HCT116 (cell line): ENCODE measurements around the gene MSRB3. TPM values are rescaled to one million over a fixed set of nuclear protein-coding genes. Genes with fewer than 3 reads are reported as not detected.
A peak's percentile ranks its signal among the peaks of the same experiment; 100 is the strongest.

Experiments
- ATAC-seq: fragments of 200-7000 bp; cut with Tn5 transposase; 2 replicates; pipeline ENCODE4 v1.9.1; 2020; ENCODE audit warnings: mild to moderate bottlenecking, moderate library complexity
- BruUV-seq: library from RNA; stranded (reverse); fragments of 400-500 nt; replicated peaks from 2 replicates; lab custom pipeline; 2021; lab: Mats Ljungman, UMichigan
- CTCF ChIA-PET: fragments of 300-600 bp; sonication (Branson Sonifier 250); formaldehyde crosslinking; loops from one replicate; lab custom pipeline; 2021; ENCODE audit warnings: antibody characterized with exemption; lab: Charles Lee
- POLR2A ChIA-PET: fragments of 300-600, 350-600 bp; sonication (Branson Sonifier 250); formaldehyde crosslinking; loops from one replicate; lab custom pipeline; 2021; ENCODE audit warnings: antibody characterized with exemption; lab: Charles Lee
- RAD21 ChIA-PET, 2 experiments: fragments of 300-600 bp; sonication (Branson Sonifier 250); formaldehyde crosslinking; loops; one replicate each; lab custom pipeline; 2023; ENCODE audit warnings: low total read pairs in 2 of 2; ENCODE audit not compliant: uncharacterized antibody in 2 of 2, unreplicated experiment in 2 of 2, low non-redundant PET in 1 of 2; lab: Charles Lee
- DNase-seq: peaks from one replicate; pipeline ENCODE4 v3.0.0-alpha.2; 2010; ENCODE audit warnings: low read depth, low spot score
- H2AFZ ChIP-seq: fragments of 200-600 bp; shearing (Covaris generic), sonication (generic); 2 replicates; pipeline ENCODE4 v1.6.1; 2017; ENCODE audit warnings: low read depth, mixed run types, mixed read lengths, antibody characterized with exemption, low read length; ENCODE audit not compliant: poor library complexity, severe bottlenecking
- H3K27ac ChIP-seq: 2 replicates; pipeline ENCODE4 v1.5.1; 2012; ENCODE audit warnings: low read depth, low read length
- H3K27me3 ChIP-seq: fragments of 200-600 bp; sonication (generic); 2 replicates; pipeline ENCODE4 v1.6.1; 2016; ENCODE audit warnings: mixed run types, low read length, mixed read lengths; ENCODE audit not compliant: insufficient read depth
- H3K36me3 ChIP-seq, 2 experiments: fragments of 200-500 bp in 1 of 2; fragments of 200-600 bp in 1 of 2; sonication (Bioruptor generic) in 1 of 2; sonication (generic) in 1 of 2; 2 replicates each; pipeline versions ENCODE4 v1.5.1 to v1.6.1; 2014 to 2016; ENCODE audit warnings: low read length in 2 of 2, inconsistent platforms in 1 of 2, mixed read lengths in 1 of 2, mixed run types in 1 of 2; ENCODE audit not compliant: insufficient read depth in 2 of 2, control insufficient read depth in 1 of 2
- H3K4me1 ChIP-seq, 2 experiments: fragments of 200-600 bp in 1 of 2; sonication (generic) in 1 of 2; 2 replicates each; pipeline versions ENCODE4 v1.5.1 to v1.6.1; 2012 to 2017; ENCODE audit warnings: low read length in 2 of 2, inconsistent platforms in 1 of 2, mild to moderate bottlenecking in 1 of 2, mixed read lengths in 1 of 2, mixed run types in 1 of 2, moderate library complexity in 1 of 2; ENCODE audit not compliant: insufficient read depth in 2 of 2, control insufficient read depth in 1 of 2
- H3K4me2 ChIP-seq: fragments of 200-600 bp; sonication (generic); 2 replicates; pipeline ENCODE4 v1.6.1; 2017; ENCODE audit warnings: mixed run types, low read length, mixed read lengths
- H3K4me3 ChIP-seq, 2 experiments: fragments of 200-600 bp in 1 of 2; sonication (generic) in 1 of 2; replicated peaks in 1 of 2; 2 replicates each; pipeline ENCODE4 v1.5.1; 2011 to 2016; ENCODE audit warnings: low read length in 2 of 2, control low read depth in 1 of 2, low read depth in 1 of 2, mild to moderate bottlenecking in 1 of 2, mixed read lengths in 1 of 2, mixed run types in 1 of 2
- H3K79me2 ChIP-seq: fragments of 200-600 bp; sonication (generic); 2 replicates; pipeline ENCODE4 v1.6.1; 2017; ENCODE audit warnings: mild to moderate bottlenecking, mixed run types, low read length, moderate library complexity, mixed read lengths; ENCODE audit not compliant: insufficient read depth
- H3K9ac ChIP-seq: fragments of 200-600 bp; sonication (generic); 2 replicates; pipeline ENCODE4 v1.6.1; 2016; ENCODE audit warnings: low read length, mixed read lengths
- H3K9me2 ChIP-seq: fragments of 200-600 bp; sonication (generic), shearing (Covaris generic); 2 replicates; pipeline ENCODE4 v1.6.1; 2017; ENCODE audit warnings: mixed run types, mild to moderate bottlenecking, moderate library complexity; ENCODE audit not compliant: insufficient read depth
- H3K9me3 ChIP-seq, 2 experiments: fragments of 200-500 bp in 1 of 2; fragments of 200-600 bp in 1 of 2; sonication (Bioruptor generic) in 1 of 2; sonication (generic) in 1 of 2; 2 replicates each; pipeline ENCODE4 v1.6.1; 2014 to 2017; ENCODE audit warnings: low read length in 2 of 2, mixed read lengths in 2 of 2, inconsistent platforms in 1 of 2, low read depth in 1 of 2, mild to moderate bottlenecking in 1 of 2, mixed run types in 1 of 2, moderate library complexity in 1 of 2; ENCODE audit not compliant: control insufficient read depth in 1 of 2, insufficient read depth in 1 of 2
- H4K20me1 ChIP-seq: fragments of 200-600 bp; sonication (generic), shearing (Covaris generic); 2 replicates; pipeline ENCODE4 v1.6.1; 2017; ENCODE audit warnings: mixed run types, mild to moderate bottlenecking, moderate library complexity; ENCODE audit not compliant: insufficient read depth
- ATF3 ChIP-seq: IDR thresholded peaks from 2 replicates; pipeline ENCODE4 v1.6.1; 2012
- CEBPB ChIP-seq: IDR thresholded peaks from 2 replicates; pipeline ENCODE4 v1.6.1; 2012; ENCODE audit warnings: low read depth
- CTCF ChIP-seq, 3 experiments: fragments of 200-600 bp in 1 of 3; sonication (generic) in 1 of 3; IDR thresholded peaks in 2 of 3; conservative IDR thresholded peaks in 1 of 3; 2 replicates each; pipeline ENCODE4 v1.5.1; 2012 to 2017; ENCODE audit warnings: low read depth in 2 of 3, low read length in 2 of 3, antibody characterized with exemption in 1 of 3, borderline replicate concordance in 1 of 3, control low read depth in 1 of 3, mild to moderate bottlenecking in 1 of 3, mixed read lengths in 1 of 3, mixed run types in 1 of 3, moderate library complexity in 1 of 3; ENCODE audit not compliant: insufficient read depth in 1 of 3
- EGR1 ChIP-seq: IDR thresholded peaks from 2 replicates; pipeline ENCODE4 v1.6.1; 2012; ENCODE audit warnings: low read depth
- ELF1 ChIP-seq: IDR thresholded peaks from 2 replicates; pipeline ENCODE4 v1.6.1; 2012; ENCODE audit warnings: low read depth, borderline replicate concordance
- EZH2phosphoT487 ChIP-seq: fragments of 200-600 bp; IDR thresholded peaks from 2 replicates; pipeline ENCODE4 v1.6.1; 2018; ENCODE audit warnings: antibody characterized with exemption, borderline replicate concordance
- FOSL1 ChIP-seq: IDR thresholded peaks from 2 replicates; pipeline ENCODE4 v1.6.1; 2012; ENCODE audit warnings: low read depth
- MAX ChIP-seq: IDR thresholded peaks from 2 replicates; pipeline ENCODE4 v1.6.1; 2012
- POLR2A ChIP-seq: IDR thresholded peaks from 2 replicates; pipeline ENCODE4 v1.7.0; 2011; ENCODE audit warnings: borderline replicate concordance; ENCODE audit not compliant: insufficient read depth, insufficient read length; ENCODE audit errors: extremely low read depth
- POLR2AphosphoS5 ChIP-seq: IDR thresholded peaks from 2 replicates; pipeline ENCODE4 v1.6.1; 2011; ENCODE audit warnings: mild to moderate bottlenecking, low read depth, low read length, moderate library complexity
- REST ChIP-seq: IDR thresholded peaks from 2 replicates; pipeline ENCODE4 v1.6.1; 2012; ENCODE audit warnings: low read depth
- SIN3A ChIP-seq: IDR thresholded peaks from 2 replicates; pipeline ENCODE4 v1.6.1; 2012; ENCODE audit warnings: low read depth
- SP1 ChIP-seq: IDR thresholded peaks from 2 replicates; pipeline ENCODE4 v1.6.1; 2012; ENCODE audit warnings: low read depth
- SRF ChIP-seq: IDR thresholded peaks from 2 replicates; pipeline ENCODE4 v1.6.1; 2012; ENCODE audit warnings: low read depth
- TCF7L2 ChIP-seq: IDR thresholded peaks from 2 replicates; pipeline ENCODE4 v1.7.0; 2011; ENCODE audit warnings: borderline replicate concordance, inconsistent platforms; ENCODE audit not compliant: insufficient read depth, insufficient read length; ENCODE audit errors: extremely low read depth
- YY1 ChIP-seq: IDR thresholded peaks from 2 replicates; pipeline ENCODE4 v1.6.1; 2011; ENCODE audit warnings: low read length, low read depth, moderate library complexity, mild to moderate bottlenecking; ENCODE audit not compliant: insufficient replicate concordance; ENCODE audit errors: extremely low read depth
- ZBTB33 ChIP-seq: IDR thresholded peaks from 2 replicates; pipeline ENCODE4 v1.6.1; 2011; ENCODE audit warnings: mild to moderate bottlenecking, low read length, moderate library complexity; ENCODE audit not compliant: insufficient replicate concordance; ENCODE audit errors: extremely low read depth
- ZFX ChIP-seq: fragments of 450-650 bp; IDR thresholded peaks from 2 replicates; pipeline ENCODE4 v1.6.1; 2017
- ZNF274 ChIP-seq: fragments of 200-500 bp; sonication (Bioruptor generic); IDR thresholded peaks from 2 replicates; pipeline ENCODE4 v1.6.1; 2014; ENCODE audit warnings: mild to moderate bottlenecking, low read depth, low read length, inconsistent platforms
- intact Hi-C: fragments of 100-400 bp; cut with micrococcal nuclease; formaldehyde crosslinking; loops from 2 replicates; pipeline ENCODE4 v1.10.0; 2022
- total RNA-seq: library from RNA; stranded (reverse); gene quantifications from one replicate; pipeline ENCODE4 v1.2.1, GENCODE V29; 2021; ENCODE audit not compliant: unreplicated experiment

MSRB3 gene
- total RNA-seq, 1 experiment from 2014 or later = 8.2 TPM

GRCh38 chr12:65229441-65229840 is 49.0 kb upstream of the MSRB3 start:
- no peaks in the 10 kb centered on the region for H3K27me3 ChIP-seq
- CTCF ChIA-PET = no interaction called here
- peaks cover 60% of the 10 kb centered on the region for H3K79me2 ChIP-seq
- no peak overlapping the region for H3K4me3 ChIP-seq
- peaks cover 10% of the 10 kb centered on the region; the same call in 1 of the 2 replicates for H4K20me1 ChIP-seq
- no peak overlapping the region for H3K27ac ChIP-seq
- no peak for DNase-seq
- TF ChIP-seq CEBPB (no peak), ELF1 (no peak), POLR2A (no peak), SIN3A (no peak), MAX (no peak), SP1 (no peak), POLR2AphosphoS5 (no peak), ZNF274 (no peak), EGR1 (no peak), REST (no peak), TCF7L2 (no peak), FOSL1 (no peak), CTCF (IDR thresholded peaks at IDR 0.05 in 2 of 3, conservative IDR thresholded peaks at IDR 0.05 in 1 of 3; ENCODE audit: borderline replicate concordance in 1 of 3, insufficient read depth in 1 of 3, low read depth in 2 of 3, low read length in 2 of 3) (no peak), ZFX (no peak), SRF (no peak), YY1 (no peak), EZH2phosphoT487 (no peak), ATF3 (no peak), ZBTB33 (no peak)
- TF ChIP-seq, all 23 proteins: peak for 0
- H3K4me1 ChIP-seq = peaks cover 0 to 9% of the 10 kb centered on the region in 2 experiments; a peak in 2 of 4 replicates
- ChIA-PET POLR2A (no interaction called here), RAD21 (no interaction called here)
- peak overlapping the region; percentile 31; the same call in 1 of the 2 replicates for H3K4me2 ChIP-seq
- peaks cover 4 to 15% of the 10 kb centered on the region in 2 experiments; a peak in 2 of 4 replicates for H3K9me3 ChIP-seq
- BruUV-seq = no TSS peak
- intact Hi-C loops = no loop called here
- peaks cover 0 to 16% of the 10 kb centered on the region in 2 experiments; a peak in 1 of 4 replicates for H3K36me3 ChIP-seq
- no peak for ATAC-seq
- H2AFZ ChIP-seq = no peak overlapping the region
- no peak overlapping the region for H3K9ac ChIP-seq
- no peaks in the 10 kb centered on the region for H3K9me2 ChIP-seq
